Activated B cell treated with CpG ODN at 0.5 μM for 24 hours (primary cell): Measurements from ENCODE around the gene TALDO1. TPM values are rescaled to one million over a fixed set of nuclear protein-coding genes. Genes with fewer than 3 reads are reported as not detected.
A peak's percentile ranks its signal among the peaks of the same experiment; 100 is the strongest.

Experiments
- ATAC-seq: fragments of 200-7000 bp; cut with Tn5 transposase; one replicate; pipeline ENCODE4 v1.10.0; 2021; ENCODE audit warnings: low read depth, mild to moderate bottlenecking, moderate library complexity
- CTCF ChIA-PET: fragments of 350-600 bp; sonication (Branson Sonifier 250); formaldehyde crosslinking; loops from one replicate; lab custom pipeline; 2021; ENCODE audit warnings: antibody characterized with exemption; lab: Charles Lee
- POLR2A ChIA-PET: fragments of 350-600 bp; sonication (Branson Sonifier 250); formaldehyde crosslinking; loops from one replicate; lab custom pipeline; 2021; ENCODE audit warnings: antibody characterized with exemption; lab: Charles Lee
- DNase-seq: peaks from one replicate; pipeline ENCODE4 v3.0.0; 2022
- H3K27ac Mint-ChIP-seq: one replicate; pipeline ENCODE4 v1.8.0; 2020; ENCODE audit warnings: mixed read lengths
- H3K27me3 Mint-ChIP-seq: one replicate; pipeline ENCODE4 v1.8.0; 2021; ENCODE audit warnings: mixed read lengths
- H3K36me3 Mint-ChIP-seq: one replicate; pipeline ENCODE4 v1.8.0; 2021; ENCODE audit warnings: low read depth, mixed read lengths
- H3K4me1 Mint-ChIP-seq: one replicate; pipeline ENCODE4 v1.8.0; 2021; ENCODE audit warnings: mixed read lengths
- H3K4me3 Mint-ChIP-seq: one replicate; pipeline ENCODE4 v1.8.0; 2020; ENCODE audit warnings: mild to moderate bottlenecking, mixed read lengths
- H3K9me3 Mint-ChIP-seq: one replicate; pipeline ENCODE4 v1.8.0; 2020; ENCODE audit warnings: mixed read lengths
- intact Hi-C: fragments of 100-400 bp; cut with micrococcal nuclease; formaldehyde crosslinking; loops from one replicate; pipeline ENCODE4 v1.15.1; 2024
- total RNA-seq: library from RNA; stranded (reverse); gene quantifications from 2 replicates; pipeline ENCODE4 v1.2.3, GENCODE V29; 2022
- TF ChIP-seq, protein P1 (sequence below): fragments of 200-600 bp; IDR thresholded peaks from one replicate; pipeline ENCODE4 v1.8.0; 2022; ENCODE audit warnings: antibody characterized with exemption, mild to moderate bottlenecking

Gene TALDO1
- total RNA-seq, 1 donor from 2014 or later = 194 TPM

- Mint-ChIP-seq H3K27ac (peak overlapping the region; percentile 73), H3K36me3 (peaks cover 39% of the 10 kb centered on the region), H3K4me3 (peak overlapping the region; percentile 87), H3K9me3 (no peaks in the 10 kb centered on the region), H3K27me3 (no peaks in the 10 kb centered on the region), H3K4me1 (peaks cover 33% of the 10 kb centered on the region)
- ATAC-seq (no peak), DNase-seq (no peak)
- ChIA-PET CTCF (no interaction called here), POLR2A (interaction anchor here (0.6 to 1.3 kb wide), 6 partner anchors 8 to 506 kb away, joined by 3 to 19 read pairs (median 4); partner anchors contain the start of genes PNPLA2 and TSPAN4)
- intact Hi-C loops = no loop called here
- TF ChIP-seq, protein P1, sequence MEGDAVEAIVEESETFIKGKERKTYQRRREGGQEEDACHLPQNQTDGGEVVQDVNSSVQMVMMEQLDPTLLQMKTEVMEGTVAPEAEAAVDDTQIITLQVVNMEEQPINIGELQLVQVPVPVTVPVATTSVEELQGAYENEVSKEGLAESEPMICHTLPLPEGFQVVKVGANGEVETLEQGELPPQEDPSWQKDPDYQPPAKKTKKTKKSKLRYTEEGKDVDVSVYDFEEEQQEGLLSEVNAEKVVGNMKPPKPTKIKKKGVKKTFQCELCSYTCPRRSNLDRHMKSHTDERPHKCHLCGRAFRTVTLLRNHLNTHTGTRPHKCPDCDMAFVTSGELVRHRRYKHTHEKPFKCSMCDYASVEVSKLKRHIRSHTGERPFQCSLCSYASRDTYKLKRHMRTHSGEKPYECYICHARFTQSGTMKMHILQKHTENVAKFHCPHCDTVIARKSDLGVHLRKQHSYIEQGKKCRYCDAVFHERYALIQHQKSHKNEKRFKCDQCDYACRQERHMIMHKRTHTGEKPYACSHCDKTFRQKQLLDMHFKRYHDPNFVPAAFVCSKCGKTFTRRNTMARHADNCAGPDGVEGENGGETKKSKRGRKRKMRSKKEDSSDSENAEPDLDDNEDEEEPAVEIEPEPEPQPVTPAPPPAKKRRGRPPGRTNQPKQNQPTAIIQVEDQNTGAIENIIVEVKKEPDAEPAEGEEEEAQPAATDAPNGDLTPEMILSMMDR = no peak
Measured at GRCh38 chr11:811446-812245, 64.4 kb downstream of the TALDO1 start.

- H3K4me3 Mint-ChIP-seq = peak overlapping the region; percentile 48
- no peaks in the 10 kb centered on the region for H3K27me3 Mint-ChIP-seq
- TF ChIP-seq, protein P1 = no peak
- H3K27ac Mint-ChIP-seq = peak overlapping the region; percentile 41
- ATAC-seq = no peak
- peaks cover 33% of the 10 kb centered on the region for H3K4me1 Mint-ChIP-seq
- intact Hi-C loops = no loop called here
- no peak for DNase-seq
- CTCF ChIA-PET = no interaction called here
- POLR2A ChIA-PET = interaction anchor here (0.9 to 1.3 kb wide), 2 partner anchors 17 to 31 kb away, joined by 3 to 4 read pairs; partner anchors contain the start of gene TSPAN4
- H3K36me3 Mint-ChIP-seq = peaks cover 39% of the 10 kb centered on the region
- no peaks in the 10 kb centered on the region for H3K9me3 Mint-ChIP-seq
Measured at GRCh38 chr11:812390-812789, 65.1 kb downstream of the TALDO1 start.

GRCh38 chr11:813072-813455 lies 65.8 kb downstream of the TALDO1 start:
- ATAC-seq (no peak), DNase-seq (no peak)
- Mint-ChIP-seq H3K4me3 (no peak overlapping the region), H3K27ac (no peak overlapping the region), H3K27me3 (no peaks in the 10 kb centered on the region), H3K9me3 (no peaks in the 10 kb centered on the region), H3K36me3 (peaks cover 39% of the 10 kb centered on the region), H3K4me1 (peaks cover 29% of the 10 kb centered on the region)
- CTCF ChIA-PET = no interaction called here
- POLR2A ChIA-PET = interaction anchor here (0.9 to 1.3 kb wide), 3 partner anchors 16 to 30 kb away, joined by 3 to 4 read pairs (median 4); partner anchors contain the start of gene TSPAN4
- intact Hi-C loops = no loop called here
- TF ChIP-seq, protein P1 = no peak

- H3K36me3 Mint-ChIP-seq = peaks cover 39% of the 10 kb centered on the region
Measured at GRCh38 chr11:813456-814096, 66.3 kb downstream of the TALDO1 start.

More at GRCh38 chr11:813456-814096, 66.3 kb downstream of the TALDO1 start:
- Mint-ChIP-seq H3K4me3 (no peak overlapping the region), H3K27ac (no peak overlapping the region), H3K27me3 (no peaks in the 10 kb centered on the region), H3K4me1 (peaks cover 27% of the 10 kb centered on the region), H3K9me3 (no peaks in the 10 kb centered on the region)
- no peak for ATAC-seq
- ChIA-PET CTCF (no interaction called here), POLR2A (interaction anchor here (1.1 kb wide), 1 partner anchor 17 kb away, joined by 4 read pairs; no protein-coding TSS in a partner anchor)
- intact Hi-C loops = no loop called here
- TF ChIP-seq, protein P1 = no peak
- DNase-seq = no peak

Other genes starting within 250 kb of the TALDO1 start
- 101 and 103 TPM in 2 replicates for gene RNH1, start 240.2 kb upstream of the TALDO1 start, total RNA-seq
- 37.2 and 43.9 TPM in 2 replicates for gene HRAS, start 211.9 kb upstream of the TALDO1 start, total RNA-seq
- 7.1 and 7.9 TPM in 2 replicates for gene LRRC56, start 209.9 kb upstream of the TALDO1 start, total RNA-seq
- gene LMNTD2, start 186.7 kb upstream of the TALDO1 start, total RNA-seq = 8.6 and 9.1 TPM in 2 replicates
- 14.2 and 14.9 TPM in 2 replicates for gene RASSF7, start 186.5 kb upstream of the TALDO1 start, total RNA-seq
- gene PHRF1, start 171.0 kb upstream of the TALDO1 start, total RNA-seq = 42.7 and 49.6 TPM in 2 replicates
- 74.1 and 75.5 TPM in 2 replicates for gene IRF7, start 131.5 kb upstream of the TALDO1 start, total RNA-seq
- gene CDHR5, start 122.5 kb upstream of the TALDO1 start, total RNA-seq = not detected in 2 replicates
- gene SCT, start 120.3 kb upstream of the TALDO1 start, total RNA-seq = not detected in 2 replicates
- gene DRD4, start 110.2 kb upstream of the TALDO1 start, total RNA-seq = 0.42 and 0.49 TPM in 2 replicates
- gene DEAF1, start 52.2 kb upstream of the TALDO1 start, total RNA-seq = 36.1 and 39.8 TPM in 2 replicates
- 34.1 and 44.4 TPM in 2 replicates for gene TMEM80, start 51.6 kb upstream of the TALDO1 start, total RNA-seq
- 5.6 and 5.9 TPM in 2 replicates for gene EPS8L2, start 41.2 kb upstream of the TALDO1 start, total RNA-seq
- gene GATD1, start 30.0 kb downstream of the TALDO1 start, total RNA-seq = 60.3 and 63.3 TPM in 2 replicates
- gene CEND1, start 42.6 kb downstream of the TALDO1 start, total RNA-seq = 0.27 and 0.34 TPM in 2 replicates
- 30.1 and 35.4 TPM in 2 replicates for gene SLC25A22, start 50.8 kb downstream of the TALDO1 start, total RNA-seq
- 21.3 and 25.6 TPM in 2 replicates for gene PIDD1, start 57.8 kb downstream of the TALDO1 start, total RNA-seq
- gene RPLP2, start 62.5 kb downstream of the TALDO1 start, total RNA-seq = 4,124 and 4,449 TPM in 2 replicates
- 52.9 and 53.2 TPM in 2 replicates for gene PNPLA2, start 71.5 kb downstream of the TALDO1 start, total RNA-seq
- gene CRACR2B, start 80.5 kb downstream of the TALDO1 start, total RNA-seq = 4.1 and 4.5 TPM in 2 replicates
- 14.4 and 14.5 TPM in 2 replicates for gene CD151, start 85.5 kb downstream of the TALDO1 start, total RNA-seq
- gene POLR2L, start 95.1 kb downstream of the TALDO1 start, total RNA-seq = 83.9 and 90.2 TPM in 2 replicates
- gene TSPAN4, start 95.4 kb downstream of the TALDO1 start, total RNA-seq = 2.2 and 2.3 TPM in 2 replicates
- gene CHID1, start 163.3 kb downstream of the TALDO1 start, total RNA-seq = 43.9 and 45.7 TPM in 2 replicates
- gene AP2A2, start 178.4 kb downstream of the TALDO1 start, total RNA-seq = 49.6 and 54.3 TPM in 2 replicates